HEK293T (cell line): Measurements from ENCODE around the gene TMEM190.

Experiments
- BHLHE40 ChIP-seq: fragments of 450-650 bp; IDR thresholded peaks from 2 replicates; pipeline ENCODE4 v1.6.1; 2016; ENCODE audit warnings: mild to moderate bottlenecking, moderate library complexity, borderline replicate concordance
- ELF4 ChIP-seq: fragments of 450-650 bp; IDR thresholded peaks from 2 replicates; pipeline ENCODE4 v1.6.1; 2017; ENCODE audit warnings: antibody characterized with exemption
- FOXA1 ChIP-seq: fragments of 450-650 bp; IDR thresholded peaks from 2 replicates; pipeline ENCODE4 v1.6.1; 2016; ENCODE audit warnings: mild to moderate bottlenecking
- FOXK2 ChIP-seq: fragments of 450-650 bp; IDR thresholded peaks from 2 replicates; pipeline ENCODE4 v1.6.1; 2016; ENCODE audit warnings: mild to moderate bottlenecking
- FOXM1 ChIP-seq: fragments of 450-650 bp; IDR thresholded peaks from 2 replicates; pipeline ENCODE4 v1.6.1; 2017; ENCODE audit warnings: mild to moderate bottlenecking, borderline replicate concordance
- PKNOX1 ChIP-seq: fragments of 450-650 bp; IDR thresholded peaks from 2 replicates; pipeline ENCODE4 v1.6.1; 2016
- SP1 ChIP-seq: fragments of 450-650 bp; IDR thresholded peaks from 2 replicates; pipeline ENCODE4 v1.6.1; 2017
- SUZ12 ChIP-seq: fragments of 450-650 bp; IDR thresholded peaks from 2 replicates; pipeline ENCODE4 v1.6.1; 2016; ENCODE audit warnings: mild to moderate bottlenecking
- TARDBP ChIP-seq: fragments of 450-650 bp; IDR thresholded peaks from 2 replicates; pipeline ENCODE4 v1.6.1; 2016

GRCh38 chr19:55339105-55339888, 37.3 kb upstream of the TMEM190 start, which contains the start of gene KMT5C:
- no peak for TF ChIP-seq SUZ12
- no peak for TF ChIP-seq FOXM1
- no peak for TF ChIP-seq ELF4
- TF ChIP-seq TARDBP: no peak
- no peak for TF ChIP-seq FOXK2
- no peak; the same call in 1 of the 2 replicates for TF ChIP-seq SP1
- TF ChIP-seq FOXA1: no peak
- TF ChIP-seq BHLHE40: no peak
- TF ChIP-seq PKNOX1: peak; percentile 100
